ENCODE results near the gene ERBB4. TPM values are rescaled to one million over a fixed set of nuclear protein-coding genes. Genes with fewer than 3 reads are reported as not detected.

ERBB4 gene
- total RNA-seq, 4 donors from 2014 or later, result 1.6 to 5.7 (median 3.5) TPM

- no peaks in the 10 kb centered on the region for H3K9me3 ChIP-seq
- no peak overlapping the region for H3K27ac ChIP-seq
- H3K4me1 ChIP-seq, result no peaks in the 10 kb centered on the region
- intact Hi-C loops (cut with DNase I; ENCODE audit: low total_unique reads), result no loop called here
- no peak for ATAC-seq
- H3K4me3 ChIP-seq, result no peak overlapping the region
- DNase-seq, result no peak
- no peaks in the 10 kb centered on the region for H3K36me3 ChIP-seq
- TF ChIP-seq POLR2A (IDR thresholded peaks at IDR 0.05) (no peak), CTCF (IDR thresholded peaks at IDR 0.05 in 4 of 5, conservative IDR thresholded peaks at IDR 0.05 in 1 of 5) (no peak)
- no peaks in the 10 kb centered on the region for H3K27me3 ChIP-seq
- in situ Hi-C loops (cut with MboI; ENCODE audit: low sequenced_read_pairs in 4 of 4), result no loop called here
These were observed 865.3 kb downstream of the ERBB4 start for GRCh38 chr2:211673133-211673905.

- no peaks in the 10 kb centered on the region for H3K4me1 ChIP-seq
- no peak overlapping the region for H3K27ac ChIP-seq
- in situ Hi-C loops (cut with MboI; ENCODE audit: low sequenced_read_pairs in 4 of 4) (no loop called here), intact Hi-C loops (cut with DNase I; ENCODE audit: low total_unique reads) (no loop called here)
- no peaks in the 10 kb centered on the region for H3K36me3 ChIP-seq
- TF ChIP-seq CTCF (IDR thresholded peaks at IDR 0.05 in 4 of 5, conservative IDR thresholded peaks at IDR 0.05 in 1 of 5), result no peak
- TF ChIP-seq POLR2A (IDR thresholded peaks at IDR 0.05), result no peak
- DNase-seq (no peak), ATAC-seq (no peak)
- no peak overlapping the region for H3K4me3 ChIP-seq
- no peaks in the 10 kb centered on the region for H3K9me3 ChIP-seq
- no peaks in the 10 kb centered on the region for H3K27me3 ChIP-seq
These were observed 866.6 kb downstream of the ERBB4 start for GRCh38 chr2:211671977-211672376.

- H3K9me3 ChIP-seq, result no peaks in the 10 kb centered on the region
- no peaks in the 10 kb centered on the region for H3K36me3 ChIP-seq
- H3K4me3 ChIP-seq, result no peak overlapping the region
- in situ Hi-C loops (cut with MboI; ENCODE audit: low sequenced_read_pairs in 4 of 4) (no loop called here), intact Hi-C loops (cut with DNase I; ENCODE audit: low total_unique reads) (no loop called here)
- ATAC-seq, result no peak
- no peak for TF ChIP-seq CTCF (IDR thresholded peaks at IDR 0.05 in 4 of 5, conservative IDR thresholded peaks at IDR 0.05 in 1 of 5)
- no peak for TF ChIP-seq POLR2A (IDR thresholded peaks at IDR 0.05)
- H3K4me1 ChIP-seq, result no peaks in the 10 kb centered on the region
- H3K27ac ChIP-seq, result no peak overlapping the region
- no peaks in the 10 kb centered on the region for H3K27me3 ChIP-seq
- no peak for DNase-seq
These were observed 873.3 kb downstream of the ERBB4 start for GRCh38 chr2:211665299-211665698.

- H3K4me3 ChIP-seq, result no peak overlapping the region
- in situ Hi-C loops (cut with MboI; ENCODE audit: low sequenced_read_pairs in 4 of 4), result no loop called here
- DNase-seq, result no peak
- no peaks in the 10 kb centered on the region for H3K9me3 ChIP-seq
- no peaks in the 10 kb centered on the region for H3K27me3 ChIP-seq
- H3K27ac ChIP-seq, result no peak overlapping the region
- no peaks in the 10 kb centered on the region for H3K4me1 ChIP-seq
- ATAC-seq, result no peak
- TF ChIP-seq POLR2A (IDR thresholded peaks at IDR 0.05), result no peak
- no peak for TF ChIP-seq CTCF (IDR thresholded peaks at IDR 0.05 in 4 of 5, conservative IDR thresholded peaks at IDR 0.05 in 1 of 5)
- intact Hi-C loops (cut with DNase I; ENCODE audit: low total_unique reads), result no loop called here
- H3K36me3 ChIP-seq, result no peaks in the 10 kb centered on the region
These were observed 874.3 kb downstream of the ERBB4 start for GRCh38 chr2:211664321-211664720.

Data from gastrocnemius medialis (tissue), 4 donors.